ENCODE results near the gene CHRNB4.
"Not testable (repeated sequence)": the region's sequence is repeated elsewhere in the genome, so short reads cannot be mapped to it uniquely, and the experiment has no call there.

The CHRNB4 gene

GRCh38 chr15:78614021-78614420 lies 27.0 kb downstream of the CHRNB4 start:
- no peak for DNase-seq

DNA sequence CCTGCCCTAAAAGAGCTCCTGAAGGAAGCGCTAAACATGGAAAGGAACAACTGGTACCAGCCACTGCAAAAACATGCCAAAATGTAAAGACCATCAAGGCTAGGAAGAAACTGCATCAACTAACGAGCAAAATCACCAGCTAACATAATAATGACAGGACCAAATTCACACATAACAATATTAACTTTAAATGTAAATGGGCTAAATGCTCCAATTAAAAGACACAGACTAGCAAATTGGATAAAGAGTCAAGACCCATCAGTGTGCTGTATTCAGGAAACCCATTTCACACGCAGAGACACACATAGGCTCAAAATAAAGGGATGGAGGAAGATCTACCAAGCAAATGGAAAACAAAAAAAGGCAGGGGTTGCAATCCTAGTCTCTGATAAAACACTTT lies 31.5 kb downstream of the CHRNB4 start:
- not testable (repeated sequence) for DNase-seq

DNA sequence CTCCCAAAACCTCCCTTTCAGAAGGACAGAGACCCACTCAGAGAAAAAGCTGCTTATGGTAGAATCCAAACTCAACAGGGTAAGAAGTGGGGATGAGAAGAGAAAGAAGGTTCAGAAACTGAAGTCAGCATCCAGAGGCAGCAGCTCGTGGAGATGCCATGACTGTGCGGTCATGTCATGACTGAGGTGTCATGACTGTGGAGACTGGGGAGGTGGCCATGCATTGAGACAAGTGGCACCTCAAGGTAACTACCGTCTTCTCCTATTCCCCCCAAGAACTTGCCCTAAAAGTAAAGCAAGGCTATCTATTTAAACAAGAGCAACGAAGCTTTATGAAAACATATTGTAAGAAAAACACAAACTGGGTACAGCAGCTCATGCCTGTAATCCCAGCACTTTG lies 35.3 kb downstream of the CHRNB4 start:
- DNase-seq, result no peak

GRCh38 chr15:78605201-78605600 lies 35.8 kb downstream of the CHRNB4 start:
- DNase-seq, result no peak

- no peak for DNase-seq
These were observed 36.6 kb downstream of the CHRNB4 start for GRCh38 chr15:78604420-78604819.

GRCh38 chr15:78603467-78603866 lies 37.5 kb downstream of the CHRNB4 start:
- no peak for DNase-seq

DNA sequence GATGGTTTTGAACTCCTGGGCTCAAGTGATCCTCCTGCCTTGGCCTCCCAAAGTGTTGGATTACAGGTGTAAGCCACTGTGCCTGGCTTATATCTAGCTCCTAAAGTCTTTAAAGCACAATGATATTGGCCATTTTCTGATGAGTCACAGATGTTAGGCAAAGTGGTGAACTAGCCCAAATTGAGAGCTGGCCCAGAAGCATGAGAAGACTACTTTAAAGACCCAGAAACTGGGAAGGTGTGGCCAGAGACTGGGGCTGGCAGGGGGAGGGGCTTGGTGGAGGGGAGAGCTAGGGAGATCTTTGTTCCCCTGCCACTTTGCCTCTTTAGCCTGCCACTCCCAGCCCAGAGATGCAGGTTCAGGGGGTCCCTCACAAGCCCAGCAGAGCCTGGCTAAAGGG lies 41.8 kb downstream of the CHRNB4 start:
- DNase-seq, result no peak

- DNase-seq, result no peak
These were observed 42.7 kb downstream of the CHRNB4 start for GRCh38 chr15:78598348-78598747.

GRCh38 chr15:78597583-78597982 lies 43.4 kb downstream of the CHRNB4 start:
- DNase-seq, result no peak

DNA sequence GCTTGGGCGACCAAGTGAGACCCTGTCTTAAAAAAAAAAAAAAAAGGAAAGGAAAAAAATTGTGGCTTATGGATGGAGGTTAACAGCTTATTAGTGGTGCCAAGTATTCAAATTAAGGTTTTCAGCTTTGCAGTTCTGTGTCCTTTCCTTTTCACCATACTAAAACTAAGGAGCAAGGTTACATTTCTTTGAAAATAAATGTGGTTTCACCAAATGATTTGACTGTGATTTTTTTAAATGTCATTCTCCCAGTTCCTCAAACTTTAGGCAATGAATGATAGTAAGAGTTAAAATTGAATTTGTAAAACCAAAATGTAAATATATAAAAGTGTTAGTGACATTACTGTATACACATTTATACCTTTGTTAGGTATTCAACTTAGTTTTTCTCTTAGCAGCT lies 66.1 kb downstream of the CHRNB4 start:
- no peak for DNase-seq
